Activated CD8-positive, alpha-beta memory T cell treated with anti-CD3 and anti-CD28 coated beads, Interleukin-2, amount 50 U/mL, for 4 hours (primary cell): Measurements from ENCODE around the gene PRKD1.
"Not testable (repeated sequence)": the region's sequence is repeated elsewhere in the genome, so short reads cannot be mapped to it uniquely, and the experiment has no call there.

ENCODE experiments used
- DNase-seq: peaks from one replicate; pipeline ENCODE4 v3.0.0-alpha.2; 2020

The PRKD1 gene

GRCh38 chr14:29898470-29898869 lies 29.2 kb downstream of the PRKD1 start:
- no peak for DNase-seq

DNA sequence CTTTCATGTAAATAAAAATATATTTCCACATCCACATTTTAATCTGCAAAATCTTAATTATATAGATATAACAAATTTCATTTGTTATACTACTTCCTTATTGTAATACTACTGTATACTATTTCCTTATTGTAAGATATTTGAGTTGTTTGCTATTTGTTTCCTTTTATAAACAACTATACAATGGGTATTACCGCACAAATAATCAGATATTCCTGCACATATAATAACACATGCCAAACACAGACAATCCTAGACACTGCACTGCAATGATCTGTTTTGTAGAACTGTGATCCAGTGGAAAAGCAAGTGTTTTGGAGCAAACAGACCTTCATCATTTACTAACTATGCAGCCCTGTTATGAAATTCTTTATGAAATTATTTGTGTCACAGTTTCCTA lies 30.5 kb downstream of the PRKD1 start:
- no peak for DNase-seq

DNA sequence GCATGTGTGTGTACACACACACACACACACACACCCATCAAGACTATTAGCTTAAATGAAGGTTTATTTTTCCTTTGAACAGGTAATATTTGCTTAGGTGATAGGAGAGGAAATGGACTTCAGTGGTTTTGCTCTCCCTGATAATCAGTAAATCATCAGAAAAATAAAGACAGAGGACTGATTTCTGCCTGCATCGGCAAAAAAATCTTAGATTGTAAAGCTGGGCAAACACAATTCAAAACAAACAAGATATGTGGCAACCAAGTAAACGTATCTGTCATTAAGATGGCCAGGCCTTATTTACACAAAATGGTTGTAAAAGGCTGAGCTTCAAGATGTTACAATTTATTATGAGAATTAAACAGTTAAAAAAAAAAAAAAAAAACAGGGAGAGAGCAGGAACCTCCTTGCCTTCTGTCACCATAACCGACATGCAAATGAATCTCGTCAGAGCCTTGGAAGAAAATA lies 31.3 kb downstream of the PRKD1 start:
- no peak for DNase-seq

- DNase-seq: no peak
These were observed 32.0 kb downstream of the PRKD1 start for GRCh38 chr14:29895591-29896083.

GRCh38 chr14:29893989-29894388 lies 33.7 kb downstream of the PRKD1 start:
- no peak for DNase-seq

- no peak for DNase-seq
These were observed 35.3 kb downstream of the PRKD1 start for GRCh38 chr14:29892327-29892726.

GRCh38 chr14:29885988-29886387 lies 41.7 kb downstream of the PRKD1 start:
- no peak for DNase-seq

DNA sequence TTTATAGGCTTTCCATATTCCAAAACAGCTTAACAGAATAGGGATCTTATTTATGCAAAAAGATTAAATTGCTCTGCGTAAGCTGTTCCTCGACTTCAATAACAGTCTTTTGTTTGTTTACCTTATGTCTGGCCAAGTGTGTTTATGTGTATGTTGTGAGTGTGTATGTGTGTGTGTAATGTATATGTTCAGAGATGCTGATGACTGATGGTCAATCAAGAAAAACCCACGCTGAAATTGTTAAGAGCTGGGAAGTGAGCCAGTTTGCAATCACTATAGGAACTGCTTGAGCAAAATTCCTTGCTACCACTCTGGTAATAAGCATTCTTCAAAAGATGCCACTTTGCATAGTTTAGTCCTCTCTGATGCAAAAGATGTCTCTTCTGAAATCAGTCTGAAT lies 59.6 kb downstream of the PRKD1 start:
- no peak for DNase-seq

GRCh38 chr14:29865299-29865698 lies 62.3 kb downstream of the PRKD1 start:
- DNase-seq: no peak

- DNase-seq: no peak
These were observed 65.7 kb downstream of the PRKD1 start for GRCh38 chr14:29861996-29862395.

DNA sequence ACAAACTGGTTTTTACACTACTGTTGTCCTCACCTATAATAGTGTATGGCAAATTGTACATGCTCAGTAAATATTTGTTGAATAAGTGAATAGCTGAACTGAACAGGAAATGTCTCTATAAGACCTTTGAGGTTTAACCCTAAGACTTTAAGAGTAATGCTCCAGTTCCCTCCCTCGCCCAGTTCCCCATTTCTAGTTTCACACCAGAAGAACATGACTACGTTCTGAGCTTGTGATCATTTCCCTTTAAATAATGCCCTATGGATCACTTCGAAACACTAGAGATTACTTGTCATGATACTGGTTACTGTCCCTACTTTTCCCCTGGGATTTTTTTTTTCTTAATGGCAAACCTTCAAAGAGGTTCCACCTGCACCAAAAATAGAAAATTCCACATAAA lies 69.3 kb downstream of the PRKD1 start:
- DNase-seq: no peak

DNA sequence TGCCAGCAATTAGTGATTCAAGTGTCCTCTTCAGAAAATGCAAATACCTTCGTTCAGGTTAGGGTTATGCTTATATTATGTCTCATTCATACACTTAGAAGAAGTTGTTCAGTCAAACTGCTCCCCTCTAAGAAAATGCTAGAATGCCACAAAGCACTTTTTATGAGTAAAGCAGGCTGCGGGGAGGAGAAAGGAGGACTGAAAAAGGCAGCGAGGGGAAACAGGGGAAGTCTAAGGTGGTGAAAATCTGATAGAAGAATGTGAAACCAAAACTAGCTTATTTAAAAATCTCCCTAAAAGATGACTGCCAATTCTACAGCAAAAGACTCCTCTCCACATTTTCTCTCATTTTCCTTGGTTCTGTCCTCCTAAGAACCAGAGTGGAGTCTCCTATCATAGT lies 70.1 kb downstream of the PRKD1 start:
- no peak for DNase-seq

DNA sequence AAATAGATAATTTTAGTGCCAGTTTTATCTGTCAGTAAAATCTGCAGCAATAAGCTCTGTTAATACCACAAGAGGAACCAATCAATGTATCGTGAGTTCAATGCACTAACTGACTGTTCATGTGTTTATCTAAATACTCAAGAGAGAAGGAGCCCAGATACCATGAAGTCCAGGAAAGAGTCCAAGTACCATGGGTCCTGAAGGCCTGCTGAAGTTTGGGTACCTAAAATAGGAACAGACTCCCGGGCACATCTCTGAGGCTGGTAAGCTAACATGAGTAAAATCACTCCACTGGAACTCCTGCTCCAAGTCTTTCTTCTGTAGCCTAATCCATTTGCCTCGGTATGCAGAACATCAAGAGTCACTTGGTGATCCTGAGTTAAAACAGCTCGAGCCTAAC lies 71.1 kb downstream of the PRKD1 start:
- DNase-seq: no peak

GRCh38 chr14:29853691-29854090 lies 74.0 kb downstream of the PRKD1 start:
- not testable (repeated sequence) for DNase-seq

DNA sequence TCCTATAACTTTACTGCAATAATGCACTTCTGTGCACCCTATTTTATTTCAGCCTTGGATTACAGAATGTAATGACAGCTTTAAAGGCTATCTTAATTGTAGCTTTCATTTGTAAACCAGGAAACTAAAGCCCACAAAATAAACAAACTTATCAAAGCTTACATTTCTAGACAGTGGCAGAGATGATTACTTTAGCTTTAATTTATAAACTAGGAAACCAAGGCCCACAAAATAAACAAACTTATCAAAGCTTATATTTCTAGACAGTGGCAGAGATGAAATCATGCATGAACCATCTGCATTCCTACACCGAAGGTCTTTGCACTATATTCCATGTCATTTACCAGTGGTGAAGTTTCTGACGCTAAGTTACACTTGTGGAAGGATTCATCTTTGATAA lies 74.4 kb downstream of the PRKD1 start:
- no peak for DNase-seq

DNA sequence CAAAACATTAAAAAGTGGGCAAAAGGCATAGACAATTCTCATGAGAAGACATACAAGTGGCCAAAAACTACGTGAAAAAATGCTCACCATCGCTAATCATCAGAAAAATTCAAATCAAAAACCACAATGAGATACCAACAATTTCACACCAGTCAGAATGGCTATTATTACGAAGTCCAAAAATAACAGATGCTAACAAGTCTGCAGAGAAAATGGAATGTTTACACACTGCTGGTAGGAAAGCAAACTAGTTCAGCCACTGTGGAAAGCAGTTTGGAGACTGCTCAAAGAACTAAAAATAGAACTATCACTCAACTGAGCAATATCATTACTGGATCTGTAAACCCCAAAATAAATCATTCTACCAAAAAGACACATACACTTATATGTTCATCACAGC lies 76.2 kb downstream of the PRKD1 start:
- no peak for DNase-seq

GRCh38 chr14:29847056-29847380 lies 80.6 kb downstream of the PRKD1 start:
- DNase-seq: no peak

GRCh38 chr14:29846339-29847055 lies 81.2 kb downstream of the PRKD1 start:
- no peak for DNase-seq

GRCh38 chr14:29843981-29844380 lies 83.7 kb downstream of the PRKD1 start:
- no peak for DNase-seq

DNA sequence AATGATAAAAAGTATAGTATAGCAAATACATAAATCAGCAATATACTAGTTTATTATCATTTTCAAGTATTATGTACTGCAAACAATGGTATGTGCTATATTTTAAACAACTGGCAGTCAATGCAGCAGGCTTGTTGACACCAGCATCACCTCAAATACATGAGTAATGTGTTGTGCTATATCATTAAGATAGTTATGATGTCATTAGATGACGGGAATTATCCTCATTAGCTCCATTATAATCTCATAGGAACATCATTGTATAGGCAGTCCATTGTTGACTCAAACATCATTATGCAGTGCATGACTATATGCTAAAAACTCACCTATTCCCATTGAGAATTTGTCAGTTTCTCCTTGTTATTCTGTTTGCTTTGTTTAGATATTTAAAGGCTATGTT lies 85.4 kb downstream of the PRKD1 start:
- no peak for DNase-seq

GRCh38 chr14:29840369-29840892 lies 87.2 kb downstream of the PRKD1 start:
- not testable (repeated sequence) for DNase-seq

GRCh38 chr14:29839691-29840090 lies 88.0 kb downstream of the PRKD1 start:
- DNase-seq: not testable (repeated sequence)

DNA sequence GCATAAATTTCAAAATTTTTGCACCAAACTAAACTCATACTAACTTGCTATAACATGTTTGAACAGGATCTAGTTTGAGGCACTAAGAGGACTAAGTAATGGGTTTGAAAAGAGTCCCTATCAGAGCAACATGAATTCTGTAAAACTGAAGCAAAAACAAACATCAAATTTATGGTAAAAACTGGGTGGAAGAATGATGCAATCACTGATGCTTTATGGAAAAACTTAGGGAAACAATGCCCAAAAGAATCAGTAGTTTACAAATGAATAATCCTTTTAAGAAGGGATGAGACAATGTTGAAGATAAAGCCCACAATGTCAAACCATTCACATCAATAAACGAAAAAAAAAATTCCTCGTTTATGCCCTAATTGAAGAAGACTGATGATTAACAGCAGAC lies 88.9 kb downstream of the PRKD1 start:
- DNase-seq: no peak

GRCh38 chr14:29836395-29836794 lies 91.3 kb downstream of the PRKD1 start:
- DNase-seq: no peak

DNA sequence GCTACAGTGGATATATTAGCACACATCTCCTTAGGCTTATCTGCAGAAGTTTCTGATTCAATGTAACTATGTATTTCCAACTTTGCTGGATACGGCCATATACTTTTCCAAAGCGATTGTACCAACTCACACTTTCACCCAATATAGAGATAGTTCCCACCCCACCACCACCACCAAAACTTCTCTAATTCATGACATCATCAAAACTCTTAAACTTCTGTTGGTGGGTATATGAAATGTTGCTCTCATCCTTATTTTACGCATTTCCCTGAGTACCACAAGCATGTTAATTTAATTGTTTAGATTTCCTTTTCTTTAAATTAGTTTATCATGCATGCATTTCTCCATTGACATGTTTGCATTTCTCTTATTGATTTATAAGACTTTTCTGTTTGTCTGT lies 95.6 kb downstream of the PRKD1 start:
- no peak for DNase-seq
